CD1c-positive myeloid dendritic cell (primary cell): ENCODE data around the gene SUCLG2.
"Not testable (repeated sequence)": the region's sequence is repeated elsewhere in the genome, so short reads cannot be mapped to it uniquely, and the experiment has no call there.

Experiments used
- DNase-seq: peaks from one replicate; pipeline ENCODE4 v3.0.0-alpha.2; 2016; ENCODE audit errors: extremely low spot score

SUCLG2 gene

DNA sequence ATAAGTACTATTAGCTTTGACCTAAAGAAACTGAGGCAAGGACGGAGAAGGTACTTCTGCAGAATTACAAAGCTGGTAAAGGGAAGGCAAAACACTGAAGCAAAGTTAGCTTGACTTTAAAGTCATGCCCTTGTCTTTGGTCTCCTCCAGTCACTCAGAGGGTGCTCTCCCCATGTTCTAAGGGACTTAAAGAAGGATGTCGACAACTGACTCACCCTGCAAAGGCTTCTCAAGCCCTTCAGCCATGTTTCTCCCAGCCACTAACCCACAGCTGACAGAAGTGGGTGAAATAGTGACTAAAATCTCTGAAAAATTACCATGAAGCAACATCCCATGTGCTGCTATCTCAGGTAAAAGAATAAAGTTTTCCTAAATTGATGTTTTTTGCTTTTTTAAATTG is 46.4 kb downstream of the SUCLG2 start:
- no peak for DNase-seq

DNA sequence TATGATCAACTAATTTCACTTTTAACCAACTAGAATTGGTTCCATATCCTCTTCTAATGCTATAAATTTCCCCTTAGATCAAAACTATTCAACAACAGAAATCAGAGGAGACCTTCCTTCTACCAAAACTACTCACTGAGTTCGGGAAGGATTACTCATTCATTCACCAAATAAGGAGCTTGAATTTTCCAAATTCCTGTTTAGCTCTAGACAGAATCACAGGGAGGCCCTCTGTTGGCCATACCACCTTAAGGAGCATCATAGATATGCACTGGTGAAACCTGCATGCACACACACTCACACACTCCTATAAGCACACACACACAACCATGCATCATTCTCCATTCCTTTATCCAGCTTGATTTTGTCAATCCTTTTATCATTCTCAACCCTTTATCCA is 49.0 kb downstream of the SUCLG2 start:
- DNase-seq: no peak

DNA sequence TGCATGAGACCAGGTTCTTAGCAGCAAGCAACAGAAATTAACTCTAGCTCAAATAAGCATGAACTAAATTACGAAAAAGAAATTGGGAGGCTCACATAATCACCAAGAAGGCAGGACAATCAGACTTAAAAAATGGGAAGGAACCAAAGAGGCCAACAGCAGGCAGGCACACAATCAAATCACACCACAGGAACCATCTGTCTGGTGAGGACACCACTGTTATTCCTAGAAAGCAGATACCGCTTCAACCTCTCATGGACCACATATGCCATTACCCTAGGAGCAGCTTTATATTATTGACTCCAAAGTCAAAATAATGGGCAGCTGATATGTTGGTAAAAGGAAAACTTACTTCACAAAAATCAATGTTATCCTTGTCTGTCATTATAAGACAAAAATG is 51.6 kb downstream of the SUCLG2 start:
- DNase-seq: no peak

DNA sequence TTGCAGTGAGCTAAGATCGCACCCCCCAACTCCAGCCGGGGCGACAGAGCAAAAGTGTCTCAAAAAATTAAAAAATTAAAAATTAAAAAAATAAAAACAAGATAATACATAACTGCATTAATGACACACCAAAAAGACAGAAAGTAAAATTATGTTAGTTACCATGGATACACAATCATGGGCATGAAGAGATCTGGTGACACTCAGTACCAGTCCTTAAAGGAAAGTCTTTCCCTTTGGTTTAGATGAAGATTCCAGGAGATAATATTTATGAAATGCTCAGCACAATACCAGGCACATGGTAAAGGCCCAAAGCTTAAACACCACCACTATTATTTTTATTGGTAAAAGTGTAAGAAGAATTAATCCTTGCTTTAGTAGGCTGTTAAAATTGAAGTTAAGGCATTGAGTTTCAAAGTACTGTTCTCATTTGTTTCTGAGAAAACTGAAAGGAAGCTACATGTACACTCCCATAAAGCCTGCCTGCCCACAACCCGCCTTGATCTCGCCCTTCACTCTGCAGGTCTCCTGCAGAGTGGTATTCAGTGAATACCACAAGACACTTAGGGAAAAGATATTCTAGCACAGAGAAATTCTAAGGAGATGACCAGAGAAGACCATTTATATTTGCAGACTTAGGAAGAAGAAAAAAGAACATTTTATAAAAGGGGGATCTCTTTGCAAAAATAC is 52.3 kb downstream of the SUCLG2 start:
- DNase-seq: no peak

DNA sequence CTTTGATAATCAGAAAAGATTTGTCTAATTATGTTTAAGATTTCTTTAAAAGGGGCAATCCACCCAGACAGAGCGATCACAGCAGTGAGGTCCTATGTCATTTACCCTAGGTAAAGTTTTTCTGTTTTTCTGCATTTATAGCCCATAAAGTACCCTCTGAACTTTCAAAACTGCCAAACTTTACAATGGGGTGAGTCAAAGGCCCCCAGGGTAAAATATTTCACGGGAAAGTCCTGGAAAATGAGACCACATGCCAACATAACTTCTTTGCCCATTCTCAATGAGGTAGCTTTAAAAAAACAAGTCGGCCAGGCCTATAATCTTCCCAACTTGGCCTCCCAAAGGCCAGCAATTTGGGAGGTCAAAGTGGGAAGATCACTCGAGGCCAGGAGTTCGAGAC is 53.0 kb downstream of the SUCLG2 start:
- DNase-seq: no peak

DNA sequence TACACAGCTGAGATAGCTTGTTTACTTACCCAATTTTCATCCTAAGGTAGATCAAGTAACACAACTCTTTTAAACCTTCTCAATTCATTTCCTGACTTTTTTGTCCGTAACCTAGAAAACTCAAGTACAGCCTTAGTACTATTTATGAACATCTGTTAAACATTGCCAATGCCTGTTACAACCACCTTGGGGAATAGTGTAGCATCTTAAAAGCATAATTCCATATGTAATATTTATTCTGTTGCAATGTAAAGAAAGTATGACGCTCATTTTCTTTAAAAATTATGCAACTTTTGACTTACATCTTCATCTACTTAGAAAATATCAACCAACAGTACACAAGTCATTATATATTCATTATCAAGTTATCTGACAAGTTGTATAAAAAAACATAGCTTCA is 54.6 kb downstream of the SUCLG2 start:
- no peak for DNase-seq

DNA sequence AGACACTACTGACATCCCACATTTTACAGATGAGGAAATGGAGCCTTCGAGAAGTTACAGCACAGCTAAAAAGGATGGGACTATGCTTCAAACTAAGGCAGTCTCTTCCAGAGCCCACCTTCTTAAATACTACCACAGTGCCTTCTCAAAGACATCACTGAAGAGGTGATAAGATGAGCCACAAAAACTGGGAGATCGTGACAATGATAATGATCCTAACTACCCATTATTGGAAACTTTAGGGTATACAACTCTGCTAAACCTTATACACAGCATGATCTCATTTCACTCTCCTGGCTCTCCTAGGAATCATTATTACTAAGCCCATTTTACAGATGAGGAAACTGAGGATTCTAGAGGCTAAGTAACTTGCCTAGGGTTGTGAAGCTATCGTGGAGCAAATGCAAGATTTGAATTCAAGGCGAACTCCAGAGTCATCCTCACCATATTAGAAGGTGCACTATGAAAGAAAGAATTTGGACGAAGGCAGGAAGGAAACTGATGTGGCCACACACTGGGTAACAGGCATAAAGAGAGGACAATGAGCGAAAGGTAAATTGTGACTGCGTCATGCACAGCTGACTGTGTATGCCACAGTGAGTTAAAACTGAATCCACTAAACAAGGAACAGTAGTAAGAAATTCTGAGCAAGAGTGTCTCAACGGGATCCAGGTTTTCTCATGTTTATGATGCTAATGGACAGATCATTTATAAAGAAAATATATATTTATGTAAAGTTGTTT is 55.4 kb downstream of the SUCLG2 start:
- DNase-seq: no peak

DNA sequence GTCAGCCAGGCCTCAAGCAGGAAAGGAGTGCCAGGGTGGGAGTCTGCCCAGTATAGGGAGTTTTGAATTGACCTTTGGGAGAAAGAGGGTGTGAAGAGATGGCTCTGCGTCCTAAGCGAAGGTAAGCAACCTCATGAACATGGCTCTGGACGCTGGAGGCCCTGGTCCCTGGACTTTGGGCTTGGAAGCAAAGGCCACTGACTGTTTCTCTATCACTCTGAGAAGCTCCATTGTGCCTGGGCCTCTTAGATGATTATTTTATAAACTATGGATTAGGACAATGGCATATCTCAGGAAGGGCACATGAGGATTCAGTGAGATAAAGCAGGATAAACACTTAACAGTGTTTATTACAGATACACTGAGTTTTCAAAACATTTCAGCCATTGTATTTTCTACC is 59.0 kb downstream of the SUCLG2 start:
- DNase-seq: no peak

DNA sequence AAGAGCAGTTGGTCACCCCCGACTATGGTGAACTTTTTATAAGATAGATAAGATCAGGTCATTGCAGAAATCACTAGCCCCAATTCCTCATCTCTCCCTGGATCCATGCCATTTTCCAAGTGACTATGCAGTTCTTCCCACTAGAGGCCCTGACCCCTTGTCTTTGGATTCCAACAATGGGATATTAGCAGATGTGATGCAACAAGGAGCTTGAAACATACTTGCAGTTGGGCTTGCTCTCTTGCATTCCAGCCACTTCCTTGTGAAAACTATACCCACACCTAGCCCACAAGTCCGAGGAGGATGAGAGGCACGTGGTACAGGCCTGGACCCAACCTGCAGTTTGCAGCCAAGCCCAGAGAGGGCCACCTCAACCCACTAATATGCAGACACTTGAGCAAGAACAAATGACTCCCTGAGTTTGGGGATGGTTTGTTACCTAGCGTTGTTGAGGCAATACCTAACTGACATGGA is 60.6 kb downstream of the SUCLG2 start:
- no peak for DNase-seq

DNA sequence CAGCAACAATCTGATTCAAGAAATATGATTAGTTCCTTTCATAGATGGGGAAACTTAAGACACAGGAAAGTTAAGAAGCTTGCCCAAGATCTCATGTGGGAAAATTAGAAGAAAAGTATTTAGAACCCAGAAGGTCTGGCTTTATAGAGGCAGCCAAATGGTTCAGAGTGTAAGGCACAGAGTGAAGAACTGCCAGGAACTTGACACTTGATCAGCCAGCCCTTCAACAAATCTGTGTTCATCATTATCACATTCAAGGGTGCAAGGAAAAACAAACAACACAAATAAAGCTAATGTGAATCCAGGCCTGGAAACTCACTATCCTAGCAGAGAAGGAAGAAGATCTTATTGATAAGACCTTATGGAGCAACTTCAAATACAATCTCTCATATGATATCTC is 62.4 kb downstream of the SUCLG2 start:
- no peak for DNase-seq

DNA sequence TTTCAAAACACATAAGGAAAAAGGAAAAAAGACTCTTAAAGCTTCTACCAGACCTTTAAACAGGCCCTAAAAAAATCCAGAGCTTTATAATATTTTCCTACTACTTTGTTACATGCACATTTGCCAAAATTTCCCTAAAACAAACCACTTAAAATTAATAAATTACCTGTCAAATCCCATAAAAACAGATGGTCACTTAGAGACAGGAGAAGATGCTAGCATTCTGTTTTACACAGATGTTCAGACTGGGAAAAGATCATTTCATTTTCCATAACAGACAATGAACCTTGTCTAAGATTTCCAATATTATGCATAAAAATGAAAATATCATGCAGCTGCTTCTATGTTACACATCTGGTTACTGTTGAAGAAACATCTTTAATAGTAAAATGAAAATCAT is 66.6 kb downstream of the SUCLG2 start:
- no peak for DNase-seq

DNA sequence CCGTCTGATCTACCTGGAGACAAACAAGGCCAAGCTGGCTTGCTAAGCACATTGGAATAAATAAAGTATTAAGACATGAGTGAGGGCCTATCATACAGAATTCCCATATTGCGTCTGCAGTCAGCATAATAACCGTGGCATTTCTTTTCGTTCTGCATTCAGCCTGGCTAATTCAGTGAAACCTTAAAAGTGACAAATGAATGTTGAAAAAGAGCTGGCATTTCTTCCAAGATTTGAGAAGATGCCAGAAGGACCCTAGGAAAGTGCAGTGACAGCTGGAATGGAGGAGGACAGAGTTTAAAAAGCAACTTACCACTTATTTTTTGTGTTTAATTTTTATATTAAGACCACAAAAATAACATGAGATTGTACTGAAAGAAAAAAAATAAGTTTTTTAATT is 67.1 kb downstream of the SUCLG2 start:
- no peak for DNase-seq

DNA sequence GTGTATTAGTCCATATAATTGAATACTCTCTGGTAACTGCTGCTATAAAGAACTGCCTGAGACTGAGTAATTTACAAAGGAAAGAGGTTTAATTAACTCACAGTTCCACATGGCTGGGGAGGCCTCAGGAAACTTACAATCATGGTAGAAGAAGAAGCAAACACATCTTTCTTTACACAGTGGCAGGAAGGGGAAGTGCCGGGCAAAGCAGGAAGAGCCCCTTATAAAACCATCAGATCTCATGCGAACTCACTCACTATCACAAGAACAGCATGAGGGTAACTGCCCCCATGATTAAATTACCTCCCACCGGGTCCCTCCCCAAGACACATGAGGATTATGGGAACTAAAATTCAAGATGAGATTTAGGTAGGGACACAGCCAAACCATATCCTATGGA is 69.8 kb downstream of the SUCLG2 start:
- not testable (repeated sequence) for DNase-seq

DNA sequence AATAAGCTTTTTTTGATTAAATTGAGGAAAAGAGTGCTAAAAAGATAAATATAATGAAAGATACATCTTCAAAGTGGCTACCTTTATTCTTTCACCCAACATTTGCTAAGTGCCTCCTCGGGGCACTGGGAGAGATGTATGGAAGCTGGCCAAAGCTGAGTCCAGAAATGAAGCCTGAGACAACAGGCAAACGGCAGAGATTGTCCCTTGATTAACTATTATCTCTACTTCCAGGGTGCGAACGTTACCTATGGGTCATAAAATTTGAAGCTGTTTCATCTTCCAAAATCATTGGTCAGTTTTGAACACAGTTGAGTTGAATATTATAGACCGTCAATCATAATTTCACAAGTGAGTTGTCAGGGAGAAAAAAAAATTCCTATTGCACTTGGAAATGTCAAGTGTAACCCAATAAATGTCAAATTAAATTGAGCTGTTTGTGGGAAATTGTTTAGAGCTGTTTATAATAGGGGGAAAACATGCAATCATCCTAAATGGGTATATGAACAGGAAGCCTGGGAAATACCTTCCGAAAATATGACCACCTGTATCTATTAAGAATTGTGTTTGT is 73.9 kb downstream of the SUCLG2 start:
- DNase-seq: no peak

DNA sequence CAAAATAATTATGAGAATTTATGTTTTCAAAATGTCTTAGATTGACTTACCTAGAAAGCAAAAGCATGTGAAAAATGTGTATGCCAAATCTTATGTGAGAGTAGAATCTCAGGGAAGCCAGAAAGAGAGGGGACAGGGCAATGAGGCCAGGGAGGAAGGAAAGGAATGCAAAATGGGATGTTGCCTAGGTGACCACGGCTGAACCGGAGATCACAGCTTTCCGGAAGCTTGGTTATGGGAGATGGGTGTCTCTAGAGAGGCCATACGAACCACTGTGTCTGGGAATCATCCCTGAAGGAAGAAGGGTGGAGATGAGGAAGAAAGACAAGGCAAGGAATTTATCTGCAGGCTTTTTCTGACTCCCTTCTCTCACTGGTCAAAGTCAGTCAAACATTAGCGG is 76.0 kb downstream of the SUCLG2 start:
- DNase-seq: no peak

DNA sequence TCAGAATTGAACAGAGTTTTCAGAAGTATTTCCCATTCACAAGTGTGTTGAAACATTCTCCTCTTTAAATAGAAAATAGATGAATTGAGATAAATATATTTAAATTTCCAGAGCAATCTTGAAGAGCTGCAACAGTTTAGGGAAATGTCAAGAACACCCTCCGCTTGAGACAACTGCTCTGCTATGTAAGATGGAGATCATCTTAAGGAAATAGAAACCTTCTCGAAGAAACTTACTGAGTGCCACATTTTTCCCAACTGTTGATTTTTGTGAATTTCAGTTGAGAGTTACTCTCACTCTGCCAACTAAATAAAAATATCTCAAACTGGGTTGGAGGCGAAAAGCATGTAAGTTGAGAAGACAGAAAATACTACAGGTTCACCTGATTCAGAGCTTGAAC is 78.0 kb downstream of the SUCLG2 start:
- no peak for DNase-seq

DNA sequence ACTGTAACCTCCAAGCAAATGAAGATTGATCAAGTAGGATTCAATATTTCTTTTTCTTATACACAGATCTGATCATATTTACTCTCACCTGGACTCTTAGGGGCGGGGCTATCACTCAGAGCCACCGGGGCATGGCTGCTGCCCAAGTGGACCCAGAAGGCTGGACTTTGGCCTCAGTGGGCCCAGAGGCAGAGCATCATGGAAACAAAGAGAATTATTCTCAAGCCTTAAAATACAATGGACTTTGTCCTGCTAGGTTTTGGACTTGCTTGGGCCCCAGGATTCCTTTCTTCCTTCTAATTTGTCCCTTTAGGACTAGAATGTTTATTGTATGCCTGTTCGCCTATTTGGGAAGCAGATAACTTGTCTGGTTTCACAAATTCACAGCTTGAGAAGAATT is 85.1 kb downstream of the SUCLG2 start:
- no peak for DNase-seq

DNA sequence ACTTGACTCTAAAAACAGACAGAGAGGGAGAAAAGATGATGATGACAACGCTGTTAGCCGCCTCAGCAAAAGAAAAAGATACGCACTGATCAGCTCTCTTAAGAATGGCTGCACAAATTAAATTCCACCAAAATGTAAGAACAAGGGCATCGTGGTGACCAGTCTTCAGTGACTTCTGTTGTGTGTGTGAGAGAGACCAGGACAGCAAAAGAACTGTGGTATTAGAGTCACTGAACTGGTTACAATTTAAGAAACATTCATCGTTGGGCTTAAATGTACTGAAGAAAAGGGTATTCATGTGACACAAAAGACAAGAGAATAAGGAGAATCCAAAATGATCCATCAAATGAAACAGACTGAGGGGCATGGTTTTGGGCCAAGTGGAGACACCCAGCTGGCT is 86.5 kb downstream of the SUCLG2 start:
- no peak for DNase-seq

DNA sequence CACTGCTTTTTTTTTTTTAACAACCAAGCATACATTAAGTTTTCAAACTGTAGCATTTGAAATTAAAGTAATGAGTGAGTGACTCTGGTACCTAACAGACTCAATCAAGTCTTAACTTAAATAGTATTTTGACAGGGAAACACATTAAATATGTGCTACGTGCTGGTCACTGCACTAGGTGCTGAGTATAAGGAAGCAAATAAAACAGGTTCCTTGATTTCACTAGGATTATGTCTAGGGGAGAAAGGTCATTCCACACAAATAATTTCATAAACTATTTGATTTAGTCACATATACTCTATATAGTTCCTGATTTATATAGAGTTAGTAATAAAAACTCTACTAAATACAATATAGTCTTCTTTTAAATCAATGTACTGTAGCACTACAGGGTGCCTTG is 89.4 kb downstream of the SUCLG2 start:
- no peak for DNase-seq

DNA sequence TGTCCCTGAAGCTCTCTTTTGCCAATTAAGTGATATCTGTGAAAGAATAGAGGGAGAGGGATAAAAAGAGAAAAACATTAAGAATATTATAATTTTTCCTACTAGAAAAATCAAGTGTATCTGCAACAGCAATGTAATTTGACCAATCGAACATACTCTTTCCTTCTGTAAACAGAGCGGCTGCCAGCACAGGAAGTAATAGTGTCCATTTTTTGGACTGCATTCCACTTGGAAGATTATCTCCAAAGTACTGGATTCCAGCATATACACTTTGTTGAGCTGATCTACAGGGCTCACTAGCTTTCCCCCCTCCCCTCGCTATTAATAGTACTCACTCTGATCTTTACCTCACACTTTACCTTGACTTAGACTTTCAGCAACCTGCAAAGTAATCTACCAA is 90.4 kb downstream of the SUCLG2 start:
- DNase-seq: no peak

DNA sequence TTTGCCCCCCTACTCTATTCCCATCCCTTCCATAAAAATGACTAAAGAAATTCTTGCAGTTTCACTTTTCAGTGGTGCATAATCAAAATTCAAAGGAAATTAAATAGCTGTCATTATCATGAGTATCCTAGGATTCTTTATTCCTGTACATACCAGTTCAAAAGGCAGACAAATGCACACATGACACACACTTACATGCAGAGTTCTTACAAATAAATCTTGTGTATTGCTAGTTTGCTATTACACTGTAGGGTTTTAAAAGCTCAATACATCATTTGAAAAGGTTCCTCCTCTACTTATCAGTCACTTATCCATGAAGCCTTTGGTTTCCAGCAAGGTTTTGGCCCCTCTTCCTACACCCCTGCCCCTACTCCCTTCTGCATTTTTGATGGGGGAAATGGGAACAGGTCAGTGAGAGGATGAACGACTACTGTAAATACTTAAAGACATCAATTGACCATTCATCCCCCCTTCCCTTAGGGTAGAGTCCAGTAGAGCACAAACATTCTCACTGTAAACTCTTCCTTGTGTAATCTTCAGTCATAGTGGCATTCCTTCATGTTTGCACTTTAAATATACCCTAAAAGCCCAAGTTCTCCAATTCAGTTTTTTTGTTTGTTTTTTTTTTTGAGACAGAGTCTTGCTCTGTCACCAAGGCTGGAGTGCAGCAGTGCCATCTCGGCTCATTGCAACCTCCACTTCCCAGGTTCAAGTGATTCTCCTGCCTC is 92.6 kb downstream of the SUCLG2 start:
- no peak for DNase-seq

DNA sequence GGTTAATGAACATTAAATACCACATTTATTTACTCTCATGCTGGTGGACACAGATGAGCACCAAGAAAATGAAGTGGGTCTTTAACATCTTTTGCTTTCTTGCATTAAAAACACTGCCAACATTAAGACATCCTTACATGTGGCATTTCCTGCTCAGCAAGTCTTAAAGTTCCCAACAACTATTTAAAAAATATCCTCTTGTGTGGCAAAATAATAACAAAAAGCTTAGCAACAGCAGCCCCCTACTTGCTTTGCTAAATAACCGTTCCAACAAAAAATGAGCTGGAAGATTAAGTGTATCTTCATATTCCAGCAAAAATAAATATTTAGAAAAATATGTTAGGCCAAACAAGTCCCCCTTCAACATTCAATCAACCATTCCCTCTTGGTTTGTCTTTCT is 93.1 kb downstream of the SUCLG2 start:
- no peak for DNase-seq
